ENCODE data around the gene PHLDB3.

PHLDB3 gene

GRCh38 chr19:43455321-43456113 lies 49.0 kb downstream of the PHLDB3 start:
- TF ChIP-seq CTCF (IDR thresholded peaks at IDR 0.05; ENCODE audit: low read depth, low read length, missing control alignments): no peak
- DNase-seq (ENCODE audit: low read depth): no peak
- no peak overlapping the region for H3K4me3 ChIP-seq (ENCODE audit: low read depth, low read length)

- no peak for TF ChIP-seq CTCF (IDR thresholded peaks at IDR 0.05; ENCODE audit: low read depth, low read length, missing control alignments)
These were observed 50.5 kb downstream of the PHLDB3 start for GRCh38 chr19:43454031-43454430.

GRCh38 chr19:43452582-43452981 lies 52.0 kb downstream of the PHLDB3 start:
- no peak for TF ChIP-seq CTCF (IDR thresholded peaks at IDR 0.05; ENCODE audit: low read depth, low read length, missing control alignments)
- H3K4me3 ChIP-seq (ENCODE audit: low read depth, low read length): no peak overlapping the region
- no peak for DNase-seq (ENCODE audit: low read depth)

More at GRCh38 chr19:43454031-43454430, 50.5 kb downstream of the PHLDB3 start:
- DNase-seq (ENCODE audit: low read depth): no peak
- no peak overlapping the region for H3K4me3 ChIP-seq (ENCODE audit: low read depth, low read length)

- no peak for DNase-seq (ENCODE audit: low read depth)
- H3K4me3 ChIP-seq (ENCODE audit: low read depth, low read length): no peak overlapping the region
- TF ChIP-seq CTCF (IDR thresholded peaks at IDR 0.05; ENCODE audit: low read depth, low read length, missing control alignments): no peak
These were observed 54.0 kb downstream of the PHLDB3 start for GRCh38 chr19:43450545-43450997.

GRCh38 chr19:43447655-43448054 lies 56.9 kb downstream of the PHLDB3 start:
- DNase-seq (ENCODE audit: low read depth): no peak
- H3K4me3 ChIP-seq (ENCODE audit: low read depth, low read length): no peak overlapping the region
- no peak for TF ChIP-seq CTCF (IDR thresholded peaks at IDR 0.05; ENCODE audit: low read depth, low read length, missing control alignments)

- peak; percentile 92 for TF ChIP-seq CTCF (IDR thresholded peaks at IDR 0.05; ENCODE audit: low read depth, low read length, missing control alignments)
- H3K4me3 ChIP-seq (ENCODE audit: low read depth, low read length): no peak overlapping the region
- DNase-seq (ENCODE audit: low read depth): peak; percentile 27
These were observed 57.6 kb downstream of the PHLDB3 start for GRCh38 chr19:43446746-43447489.

Measured in GM12864 (cell line).